ENCODE data around the gene HES1. TPM values are rescaled to one million over a fixed set of nuclear protein-coding genes. Genes with fewer than 3 reads are reported as not detected.

HES1 gene
- total RNA-seq, 2 donors from 2014 or later = 29.3 to 60.5 TPM

DNA sequence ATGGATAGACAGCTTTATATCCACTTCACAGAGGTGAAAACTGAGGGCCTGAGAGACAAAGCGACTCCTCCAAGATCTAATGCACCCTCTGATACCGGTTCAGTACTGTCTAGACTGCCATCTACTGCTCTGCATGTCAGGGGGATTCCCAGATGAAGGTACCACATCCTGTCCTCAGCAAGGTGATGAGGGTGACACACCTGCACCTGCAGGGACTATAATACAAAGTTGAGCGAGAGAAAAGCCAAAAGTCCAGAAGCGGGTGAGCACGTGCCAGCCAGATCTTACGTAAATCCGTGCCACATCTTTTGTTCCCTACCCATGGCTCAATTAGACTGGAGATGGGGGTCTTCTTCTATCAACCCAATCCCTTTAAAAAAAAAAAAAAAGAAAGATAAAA is 32.4 kb upstream of the HES1 start:
- no peak for ATAC-seq (ENCODE audit: insufficient number of reproducible peaks, low FRiP score, low read depth)
- Histone ChIP-seq H3K36me3 (no peaks in the 10 kb centered on the region), H3K27me3 (replicated peaks; ENCODE audit: insufficient read depth) (no peaks in the 10 kb centered on the region), H3K4me3 (no peak overlapping the region), H3K4me1 (ENCODE audit: control insufficient read depth in 1 of 2, low read depth in 2 of 2) (no peaks in the 10 kb centered on the region), H3K27ac (no peak overlapping the region), H3K9me3 (no peaks in the 10 kb centered on the region)
- TF ChIP-seq, protein P1, sequence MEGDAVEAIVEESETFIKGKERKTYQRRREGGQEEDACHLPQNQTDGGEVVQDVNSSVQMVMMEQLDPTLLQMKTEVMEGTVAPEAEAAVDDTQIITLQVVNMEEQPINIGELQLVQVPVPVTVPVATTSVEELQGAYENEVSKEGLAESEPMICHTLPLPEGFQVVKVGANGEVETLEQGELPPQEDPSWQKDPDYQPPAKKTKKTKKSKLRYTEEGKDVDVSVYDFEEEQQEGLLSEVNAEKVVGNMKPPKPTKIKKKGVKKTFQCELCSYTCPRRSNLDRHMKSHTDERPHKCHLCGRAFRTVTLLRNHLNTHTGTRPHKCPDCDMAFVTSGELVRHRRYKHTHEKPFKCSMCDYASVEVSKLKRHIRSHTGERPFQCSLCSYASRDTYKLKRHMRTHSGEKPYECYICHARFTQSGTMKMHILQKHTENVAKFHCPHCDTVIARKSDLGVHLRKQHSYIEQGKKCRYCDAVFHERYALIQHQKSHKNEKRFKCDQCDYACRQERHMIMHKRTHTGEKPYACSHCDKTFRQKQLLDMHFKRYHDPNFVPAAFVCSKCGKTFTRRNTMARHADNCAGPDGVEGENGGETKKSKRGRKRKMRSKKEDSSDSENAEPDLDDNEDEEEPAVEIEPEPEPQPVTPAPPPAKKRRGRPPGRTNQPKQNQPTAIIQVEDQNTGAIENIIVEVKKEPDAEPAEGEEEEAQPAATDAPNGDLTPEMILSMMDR (IDR thresholded peaks at IDR 0.05) = no peak
- no peak for DNase-seq (ENCODE audit: low spot score)

DNA sequence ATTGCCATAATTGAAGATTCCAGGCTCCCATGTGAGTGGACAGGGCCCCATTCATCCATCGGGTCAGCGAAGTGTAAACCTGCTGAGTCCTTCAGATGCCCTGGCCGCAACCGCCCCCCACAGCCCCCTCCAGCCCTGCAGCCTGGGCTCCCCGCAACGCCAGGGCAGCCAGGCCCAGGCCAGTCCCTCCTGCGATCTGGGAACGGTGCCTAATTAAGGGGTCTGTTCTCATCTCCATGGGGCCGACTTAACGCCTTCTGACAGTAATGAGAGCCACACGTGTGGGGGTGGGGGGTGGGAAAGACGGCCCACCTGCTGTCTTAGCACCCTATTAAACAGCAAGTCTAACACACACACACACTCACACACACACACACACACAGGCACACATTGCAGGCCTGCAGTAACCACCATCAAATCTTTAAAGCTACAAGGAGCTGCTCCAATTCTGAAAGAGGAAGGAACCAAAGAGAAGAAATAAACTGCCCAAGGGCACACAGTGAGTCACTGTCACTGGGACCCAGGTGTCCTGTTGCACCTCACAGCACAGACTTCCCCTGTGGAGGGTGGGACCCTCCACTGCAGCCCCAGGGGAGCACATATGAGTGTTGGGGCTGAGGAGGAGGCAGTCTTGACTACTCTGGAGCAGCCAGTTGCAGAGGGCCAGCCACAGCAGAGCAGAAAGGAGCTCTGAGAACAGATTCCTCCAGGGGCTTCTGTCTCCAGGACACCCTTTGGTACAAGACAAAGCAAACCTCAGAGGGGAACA is 31.8 kb upstream of the HES1 start:
- no peak for ATAC-seq (ENCODE audit: insufficient number of reproducible peaks, low FRiP score, low read depth)
- TF ChIP-seq, protein P1 (IDR thresholded peaks at IDR 0.05) = no peak
- Histone ChIP-seq H3K27me3 (replicated peaks; ENCODE audit: insufficient read depth) (no peaks in the 10 kb centered on the region), H3K9me3 (no peaks in the 10 kb centered on the region), H3K27ac (no peak overlapping the region), H3K4me3 (no peak overlapping the region), H3K36me3 (no peaks in the 10 kb centered on the region), H3K4me1 (ENCODE audit: control insufficient read depth in 1 of 2, low read depth in 2 of 2) (no peaks in the 10 kb centered on the region)
- no peak for DNase-seq (ENCODE audit: low spot score)

DNA sequence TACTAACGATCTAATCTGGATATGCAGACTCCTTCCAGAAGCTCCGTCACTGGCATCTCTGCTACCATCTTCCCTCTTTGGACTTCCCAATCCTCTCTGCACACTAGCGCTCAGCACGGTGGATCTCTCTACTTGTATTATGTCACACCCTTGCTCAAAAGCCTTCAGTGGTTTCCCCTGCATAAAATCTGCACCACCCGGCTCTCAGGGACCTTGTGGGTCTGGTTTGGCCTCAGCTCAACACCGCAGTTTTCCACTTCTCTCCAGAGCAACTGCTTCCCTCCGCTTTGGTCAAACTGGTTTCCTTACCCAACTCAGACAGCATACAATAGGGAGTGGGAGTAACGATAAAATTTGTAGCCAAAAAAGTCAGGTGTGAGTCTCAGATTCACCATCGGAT is 30.7 kb upstream of the HES1 start:
- Histone ChIP-seq H3K36me3 (no peaks in the 10 kb centered on the region), H3K4me3 (no peak overlapping the region), H3K27ac (no peak overlapping the region), H3K27me3 (replicated peaks; ENCODE audit: insufficient read depth) (no peaks in the 10 kb centered on the region), H3K4me1 (ENCODE audit: control insufficient read depth in 1 of 2, low read depth in 2 of 2) (no peaks in the 10 kb centered on the region), H3K9me3 (no peaks in the 10 kb centered on the region)
- ATAC-seq (ENCODE audit: insufficient number of reproducible peaks, low FRiP score, low read depth) (no peak), DNase-seq (ENCODE audit: low spot score) (no peak)
- TF ChIP-seq, protein P1 (IDR thresholded peaks at IDR 0.05) = no peak

DNA sequence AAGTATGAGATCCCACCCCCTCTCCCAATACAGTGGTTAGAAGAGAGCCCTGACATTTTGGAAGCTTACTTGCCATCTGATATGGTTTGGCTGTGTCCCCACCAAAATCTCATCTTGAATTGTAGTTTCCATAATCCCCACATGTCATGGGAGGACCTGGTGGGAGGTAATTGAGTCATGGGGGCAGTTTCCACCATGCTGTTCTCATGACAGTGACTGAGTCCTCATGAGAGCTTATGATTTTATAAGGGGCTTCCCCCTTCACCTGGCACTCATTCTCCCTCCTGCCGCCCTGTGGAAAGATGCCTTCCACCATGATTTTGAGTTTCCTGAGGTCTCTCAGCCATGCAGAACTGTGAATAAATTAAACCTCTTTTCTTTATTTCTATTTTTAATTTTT is 28.8 kb upstream of the HES1 start:
- TF ChIP-seq, protein P1 (IDR thresholded peaks at IDR 0.05) = no peak

DNA sequence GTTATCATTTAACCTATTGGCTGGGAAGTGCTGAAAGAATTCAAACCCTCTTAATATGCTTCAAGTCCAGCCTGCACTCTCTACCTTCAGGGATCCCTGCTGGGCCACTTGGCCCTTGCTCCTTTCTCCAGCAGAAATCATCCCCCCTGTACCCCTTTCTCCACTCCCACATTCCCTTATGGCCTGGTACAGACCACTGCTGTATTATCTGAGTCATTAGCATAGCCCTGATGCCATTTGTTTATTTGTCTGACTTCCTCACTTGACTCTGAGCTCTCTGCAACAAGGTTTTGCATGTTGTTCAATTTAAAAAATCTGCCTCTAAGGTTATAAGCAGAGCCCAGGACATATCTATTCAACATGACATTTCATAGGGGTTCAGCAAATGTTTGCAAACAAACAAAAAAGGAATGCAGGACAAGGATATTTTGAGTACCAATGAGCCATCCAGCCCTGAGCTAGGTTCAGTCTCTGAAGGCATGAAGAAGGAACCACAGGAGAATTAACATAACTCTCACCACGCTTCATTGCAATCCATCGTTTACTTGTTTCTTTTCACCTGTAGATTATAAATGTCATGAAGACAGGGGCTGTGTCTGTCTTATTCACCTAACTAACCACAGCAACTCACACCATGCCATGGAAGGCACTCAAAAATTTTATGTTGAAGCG is 26.6 kb upstream of the HES1 start:
- H3K4me3 ChIP-seq = no peak overlapping the region
- H3K36me3 ChIP-seq = no peaks in the 10 kb centered on the region
- ATAC-seq (ENCODE audit: insufficient number of reproducible peaks, low FRiP score, low read depth) = no peak
- TF ChIP-seq, protein P1 (IDR thresholded peaks at IDR 0.05) = no peak
- H3K27ac ChIP-seq = no peak overlapping the region
- no peaks in the 10 kb centered on the region for H3K4me1 ChIP-seq (ENCODE audit: control insufficient read depth in 1 of 2, low read depth in 2 of 2)
- DNase-seq (ENCODE audit: low spot score) = no peak
- no peaks in the 10 kb centered on the region for H3K9me3 ChIP-seq
- H3K27me3 ChIP-seq (replicated peaks; ENCODE audit: insufficient read depth) = no peaks in the 10 kb centered on the region

More for the DNA sequence above, 28.8 kb upstream of the HES1 start:
- H3K36me3 ChIP-seq = no peaks in the 10 kb centered on the region
- no peaks in the 10 kb centered on the region for H3K4me1 ChIP-seq (ENCODE audit: control insufficient read depth in 1 of 2, low read depth in 2 of 2)
- DNase-seq (ENCODE audit: low spot score) = no peak
- ATAC-seq (ENCODE audit: insufficient number of reproducible peaks, low FRiP score, low read depth) = no peak
- no peaks in the 10 kb centered on the region for H3K27me3 ChIP-seq (replicated peaks; ENCODE audit: insufficient read depth)
- H3K27ac ChIP-seq = no peak overlapping the region
- H3K9me3 ChIP-seq = no peaks in the 10 kb centered on the region
- no peak overlapping the region for H3K4me3 ChIP-seq
